ENCODE data around the gene GALNT18.

GALNT18 gene

DNA sequence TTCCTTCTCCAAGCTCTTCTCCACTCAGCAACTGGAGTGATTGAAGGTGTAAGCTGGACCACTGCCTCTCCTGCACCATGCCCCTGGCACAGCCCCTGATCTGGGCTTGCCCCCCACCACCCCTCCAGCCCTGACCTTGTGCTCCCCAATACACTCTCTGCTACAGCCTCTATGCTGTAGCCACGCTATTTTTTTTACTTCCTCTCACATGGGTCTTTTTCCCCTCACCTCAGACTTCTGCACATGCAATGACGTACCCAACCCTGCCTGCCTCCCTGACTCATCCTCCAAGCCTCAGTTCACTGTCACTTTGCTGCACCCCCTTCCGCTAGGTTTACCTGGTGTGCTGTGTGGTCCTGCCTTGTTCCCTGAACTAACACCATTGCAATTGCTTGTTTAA lies 277.8 kb downstream of the GALNT18 start:
- peak; percentile 21 for DNase-seq (ENCODE audit: low spot score)

DNA sequence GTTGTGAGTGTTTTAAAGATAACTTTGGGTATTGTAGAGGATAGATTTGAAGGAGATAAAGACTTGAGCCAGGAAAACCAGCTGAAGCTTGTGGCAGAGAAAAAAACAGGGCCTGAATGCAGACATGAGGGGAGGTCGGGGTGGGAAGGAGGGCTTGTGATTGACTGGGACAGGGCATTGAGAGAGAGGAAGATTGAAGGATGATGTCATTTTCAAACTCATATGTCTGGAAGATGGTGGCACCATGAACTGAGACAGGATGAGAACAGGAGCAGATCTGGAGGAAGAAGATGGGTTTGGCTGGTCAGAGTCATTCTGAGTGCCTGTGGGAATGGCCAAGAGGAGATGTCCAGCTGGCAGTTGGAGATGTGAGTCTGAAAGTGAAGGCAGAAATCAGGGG lies 283.5 kb downstream of the GALNT18 start:
- TF ChIP-seq, protein P1, sequence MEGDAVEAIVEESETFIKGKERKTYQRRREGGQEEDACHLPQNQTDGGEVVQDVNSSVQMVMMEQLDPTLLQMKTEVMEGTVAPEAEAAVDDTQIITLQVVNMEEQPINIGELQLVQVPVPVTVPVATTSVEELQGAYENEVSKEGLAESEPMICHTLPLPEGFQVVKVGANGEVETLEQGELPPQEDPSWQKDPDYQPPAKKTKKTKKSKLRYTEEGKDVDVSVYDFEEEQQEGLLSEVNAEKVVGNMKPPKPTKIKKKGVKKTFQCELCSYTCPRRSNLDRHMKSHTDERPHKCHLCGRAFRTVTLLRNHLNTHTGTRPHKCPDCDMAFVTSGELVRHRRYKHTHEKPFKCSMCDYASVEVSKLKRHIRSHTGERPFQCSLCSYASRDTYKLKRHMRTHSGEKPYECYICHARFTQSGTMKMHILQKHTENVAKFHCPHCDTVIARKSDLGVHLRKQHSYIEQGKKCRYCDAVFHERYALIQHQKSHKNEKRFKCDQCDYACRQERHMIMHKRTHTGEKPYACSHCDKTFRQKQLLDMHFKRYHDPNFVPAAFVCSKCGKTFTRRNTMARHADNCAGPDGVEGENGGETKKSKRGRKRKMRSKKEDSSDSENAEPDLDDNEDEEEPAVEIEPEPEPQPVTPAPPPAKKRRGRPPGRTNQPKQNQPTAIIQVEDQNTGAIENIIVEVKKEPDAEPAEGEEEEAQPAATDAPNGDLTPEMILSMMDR (IDR thresholded peaks at IDR 0.05; ENCODE audit: extremely low read depth, missing control alignments), result no peak
- DNase-seq (ENCODE audit: low spot score), result no peak

More for the DNA sequence above, 277.8 kb downstream of the GALNT18 start:
- TF ChIP-seq, protein P1 (IDR thresholded peaks at IDR 0.05; ENCODE audit: extremely low read depth, missing control alignments), result no peak

DNA sequence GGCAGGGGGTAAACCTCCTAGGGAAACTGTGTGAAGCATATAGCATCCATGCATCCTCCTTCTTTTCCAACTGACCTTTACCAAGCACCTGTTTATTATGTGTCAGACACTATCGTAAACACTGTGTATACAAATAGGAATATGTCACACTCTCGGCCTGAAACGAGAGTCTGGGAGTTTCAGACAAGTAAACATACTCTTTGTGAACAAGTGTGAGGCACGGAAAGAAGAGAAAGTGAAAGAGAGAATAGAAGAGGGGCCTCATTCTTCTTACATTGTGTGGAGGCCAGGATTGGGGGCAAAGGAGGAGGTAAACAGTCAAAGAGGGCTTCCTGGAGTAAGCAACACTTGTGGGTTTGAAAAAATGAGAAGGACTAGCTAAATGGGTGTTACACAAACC lies 285.1 kb downstream of the GALNT18 start:
- DNase-seq (ENCODE audit: low spot score), result no peak
- TF ChIP-seq, protein P1 (IDR thresholded peaks at IDR 0.05; ENCODE audit: extremely low read depth, missing control alignments), result no peak

DNA sequence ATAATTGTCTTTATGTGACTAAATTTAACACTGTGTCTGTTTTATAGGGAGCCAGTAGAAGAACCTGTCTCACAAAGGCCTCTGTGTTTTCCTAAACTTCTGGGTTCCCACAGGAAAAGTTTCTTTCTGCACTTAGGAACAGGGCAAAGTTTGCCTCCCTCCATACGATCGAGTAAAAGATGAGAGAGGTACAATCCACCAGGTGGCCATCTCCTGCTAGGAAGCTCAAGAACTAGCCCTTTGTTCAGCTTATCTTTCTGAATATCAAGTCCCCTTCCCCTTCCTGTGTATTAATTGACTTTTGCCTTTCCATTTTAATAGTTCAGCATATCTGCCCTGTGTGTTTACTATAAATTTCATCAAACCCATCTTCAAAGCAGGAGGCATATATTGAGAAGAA lies 286.8 kb downstream of the GALNT18 start:
- no peak for DNase-seq (ENCODE audit: low spot score)
- TF ChIP-seq, protein P1 (IDR thresholded peaks at IDR 0.05; ENCODE audit: extremely low read depth, missing control alignments), result no peak

DNA sequence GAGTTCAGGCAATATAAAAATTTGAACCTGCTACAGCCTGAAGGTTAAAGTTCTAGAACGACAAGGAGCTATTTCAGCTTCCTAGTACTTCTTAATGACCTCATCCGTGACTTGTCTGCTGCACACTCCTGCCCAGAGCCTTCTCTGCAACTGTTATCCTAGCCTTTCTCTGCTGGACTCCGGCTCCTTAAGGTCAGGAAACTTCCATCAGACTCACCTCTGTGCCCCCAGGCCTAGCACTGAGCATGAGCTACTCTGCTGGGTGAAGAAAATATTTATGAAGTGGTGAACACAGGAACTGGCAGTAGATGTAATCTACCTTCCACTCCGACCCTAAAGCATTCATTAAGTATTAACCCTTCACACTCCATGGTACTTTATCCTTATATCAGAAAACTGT lies 287.2 kb downstream of the GALNT18 start:
- TF ChIP-seq, protein P1 (IDR thresholded peaks at IDR 0.05; ENCODE audit: extremely low read depth, missing control alignments), result no peak
- DNase-seq (ENCODE audit: low spot score), result no peak

DNA sequence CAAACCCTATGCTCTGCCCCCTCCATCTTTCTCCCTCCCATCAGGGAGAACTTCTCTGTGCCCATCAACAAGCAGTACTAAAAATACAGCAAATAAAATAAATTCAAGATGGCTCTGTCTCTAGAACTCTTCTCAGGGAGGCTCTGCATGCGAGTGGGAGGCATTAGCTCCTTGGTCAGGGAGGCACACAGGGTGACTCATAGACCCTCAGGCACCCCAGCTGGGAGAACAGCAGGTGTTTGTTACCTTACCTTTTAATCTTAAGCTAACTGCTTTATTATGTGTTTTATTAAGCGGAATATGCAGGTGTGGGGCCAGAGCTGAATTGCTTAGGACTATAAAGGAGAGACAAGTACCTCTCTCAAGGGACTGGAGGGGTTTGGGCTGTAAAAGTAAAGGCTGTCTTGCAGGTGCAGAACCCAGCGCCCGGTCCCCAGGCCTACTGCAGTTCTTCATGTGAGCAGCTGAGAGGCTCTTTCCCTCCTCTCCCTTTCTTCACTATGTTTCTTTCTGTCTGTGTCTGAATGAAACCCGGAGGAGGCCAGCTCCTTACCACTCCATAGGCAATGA lies 289.6 kb downstream of the GALNT18 start:
- TF ChIP-seq, protein P1 (IDR thresholded peaks at IDR 0.05; ENCODE audit: extremely low read depth, missing control alignments), result no peak
- DNase-seq (ENCODE audit: low spot score), result no peak

DNA sequence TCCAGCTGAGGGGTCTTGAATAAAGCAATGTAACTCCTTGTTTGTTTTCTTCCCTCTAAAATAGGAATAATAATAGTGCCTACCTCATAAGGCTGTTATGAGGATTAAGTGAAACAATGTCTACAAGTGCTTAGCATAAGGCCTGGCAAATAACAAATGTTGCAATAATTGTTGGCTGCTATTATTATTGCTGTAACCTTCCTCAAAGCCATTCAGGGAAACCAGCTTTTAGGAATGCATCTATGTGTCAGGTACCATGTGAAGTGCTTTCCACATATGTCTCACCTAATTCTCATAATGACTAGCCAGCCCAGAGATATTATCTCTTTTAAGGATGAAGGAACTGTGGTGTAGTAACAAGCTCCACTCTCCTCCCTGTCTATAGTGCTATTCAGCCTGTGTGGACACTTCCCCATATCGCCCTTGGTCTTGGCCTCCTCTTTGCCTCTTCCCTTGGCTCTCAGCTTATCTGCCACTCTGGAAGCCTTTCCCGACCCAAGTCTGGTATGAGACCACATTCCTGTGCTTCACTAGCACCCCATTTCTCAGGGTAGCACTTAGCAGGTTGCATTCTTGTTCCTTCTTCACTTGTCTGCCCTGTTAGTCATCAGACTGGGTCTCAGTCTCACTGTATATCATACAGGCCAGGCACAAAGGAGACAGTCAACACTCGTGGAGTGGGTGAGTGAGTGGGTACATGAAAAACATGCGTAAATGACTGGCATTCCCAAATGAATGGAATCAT lies 292.6 kb downstream of the GALNT18 start:
- no peak for DNase-seq (ENCODE audit: low spot score)
- TF ChIP-seq, protein P1 (IDR thresholded peaks at IDR 0.05; ENCODE audit: extremely low read depth, missing control alignments), result no peak
